Measurements from ENCODE around the gene BORCS5. TPM values are rescaled to one million over a fixed set of nuclear protein-coding genes. Genes with fewer than 3 reads are reported as not detected.
"Not testable (repeated sequence)": the region's sequence is repeated elsewhere in the genome, so short reads cannot be mapped to it uniquely, and the experiment has no call there.

Gene BORCS5
- total RNA-seq, 1 donor from 2014 or later: 4.0 TPM

GRCh38 chr12:12482959-12483358, 126.1 kb downstream of the BORCS5 start:
- DNase-seq (ENCODE audit: low read depth in 2 of 2): no peak

- DNase-seq (ENCODE audit: low read depth in 2 of 2): no peak
These were observed 126.6 kb downstream of the BORCS5 start for GRCh38 chr12:12483438-12483837.

DNA sequence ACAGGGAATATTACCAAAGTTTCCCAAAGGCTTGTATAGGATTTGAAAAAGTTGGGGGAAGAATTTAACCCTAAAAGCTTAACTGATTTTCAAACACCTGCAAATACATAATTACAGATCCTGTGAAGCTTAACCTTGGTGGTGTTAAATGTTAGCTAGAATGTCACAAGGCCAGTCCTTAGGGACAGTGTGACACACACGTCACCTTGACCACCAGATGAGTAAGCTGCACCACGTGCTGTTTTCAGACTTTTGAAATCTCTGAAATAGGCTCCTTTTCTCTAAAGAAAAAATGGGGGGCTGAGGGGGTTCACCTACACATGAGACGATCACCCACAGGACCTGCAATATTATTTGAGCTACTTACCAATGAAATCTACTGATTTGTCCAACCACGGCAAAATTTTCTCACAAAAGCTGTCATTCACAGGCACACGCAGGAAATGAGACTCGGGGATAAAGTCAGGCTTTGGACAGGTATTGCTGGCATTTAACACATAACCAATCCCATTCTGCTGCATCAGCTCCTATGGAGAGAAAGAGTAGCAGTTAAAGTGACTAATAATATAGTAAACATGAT, 129.9 kb downstream of the BORCS5 start:
- no peak for DNase-seq (ENCODE audit: low read depth in 2 of 2)

- no peak for DNase-seq (ENCODE audit: low read depth in 2 of 2)
These were observed 130.6 kb downstream of the BORCS5 start for GRCh38 chr12:12487490-12487889.

DNA sequence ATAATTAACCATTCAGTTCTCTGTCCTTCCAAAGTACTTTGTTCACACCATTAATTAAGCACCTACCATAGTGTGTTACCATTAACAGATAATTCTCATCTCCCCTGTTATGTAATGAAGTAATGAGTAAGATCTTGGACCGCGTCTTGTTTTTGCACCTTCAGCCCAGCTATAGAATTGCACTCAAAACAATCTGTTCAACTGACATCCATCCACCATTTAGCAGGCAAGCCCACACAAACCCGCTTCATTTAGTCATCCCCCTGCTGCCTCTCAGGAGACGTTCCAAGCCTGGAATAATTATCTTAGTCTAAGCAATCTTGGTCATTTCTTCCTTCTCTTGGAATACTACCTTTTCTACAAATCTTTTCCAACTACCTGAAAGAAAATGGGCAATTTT, 131.4 kb downstream of the BORCS5 start:
- DNase-seq (ENCODE audit: low read depth in 2 of 2): no peak

DNA sequence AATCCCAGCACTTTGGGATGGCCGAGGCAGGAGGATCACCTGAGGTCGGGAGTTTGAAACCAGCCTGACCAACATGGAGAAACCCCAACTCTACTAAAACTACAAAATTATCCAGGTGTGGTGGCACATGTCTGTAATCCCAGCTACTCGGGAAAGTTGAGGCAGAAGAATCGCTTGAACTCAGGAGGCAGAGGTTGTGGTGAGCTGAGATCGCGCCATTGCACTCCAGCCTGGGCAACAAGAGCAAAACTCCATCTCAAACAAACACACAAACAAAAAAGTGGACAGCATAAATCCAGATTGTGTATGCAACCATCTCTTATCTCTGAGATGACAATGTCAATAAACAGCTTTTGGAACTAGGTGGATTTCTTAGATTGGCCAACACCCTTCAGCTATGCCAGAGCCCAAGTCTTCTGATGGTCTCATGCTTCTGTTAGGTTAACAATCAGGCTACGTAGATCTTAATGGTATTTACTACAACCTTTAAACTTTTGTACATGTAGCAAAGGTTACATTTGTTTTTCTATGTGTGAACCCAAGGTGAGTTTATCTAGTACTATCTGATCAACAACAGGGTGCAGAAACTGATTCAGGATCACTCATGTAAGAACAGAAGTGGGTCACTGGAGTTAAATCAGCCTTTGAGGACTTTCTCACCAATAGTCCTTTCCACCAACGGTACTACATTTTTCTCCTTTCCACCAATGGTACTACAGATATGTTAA, 132.1 kb downstream of the BORCS5 start:
- no peak for DNase-seq (ENCODE audit: low read depth in 2 of 2)

DNA sequence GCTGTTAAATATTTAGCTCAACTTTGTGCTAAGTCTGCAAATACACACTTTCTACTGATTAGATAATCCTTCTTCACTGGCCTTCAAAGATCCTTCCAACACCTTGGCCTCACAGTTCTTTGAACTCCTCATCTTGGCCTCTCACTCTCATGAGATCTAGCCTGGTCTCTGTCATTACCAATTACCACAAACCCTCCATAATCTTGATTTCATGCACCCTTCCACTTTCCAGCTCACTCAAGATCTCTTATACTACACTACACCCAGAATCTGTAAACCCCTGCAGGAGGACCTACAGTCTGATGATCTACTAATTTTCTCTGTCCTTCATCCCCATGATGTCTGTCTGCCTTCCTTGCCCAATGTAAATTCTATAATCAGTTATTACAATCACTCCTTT, 134.7 kb downstream of the BORCS5 start:
- DNase-seq (ENCODE audit: low read depth in 2 of 2): no peak

DNA sequence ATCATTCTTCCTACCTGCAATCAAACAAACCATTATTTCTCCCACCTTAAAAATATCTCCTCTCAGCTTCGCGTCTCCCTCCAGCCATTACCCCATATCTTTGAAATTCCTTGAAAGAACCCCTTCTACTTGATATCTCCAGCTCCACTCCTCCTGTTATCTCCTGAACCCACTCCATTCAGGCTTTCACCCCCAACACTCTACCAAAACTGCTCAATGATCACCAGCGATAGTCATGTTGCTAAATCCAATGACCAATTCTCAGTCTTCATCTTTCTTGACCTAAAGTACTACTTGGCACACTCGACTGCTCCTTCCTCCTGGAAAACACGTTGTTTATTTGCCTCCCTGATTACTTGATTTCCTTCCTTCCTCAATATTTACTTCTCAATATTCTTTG, 135.7 kb downstream of the BORCS5 start:
- DNase-seq (ENCODE audit: low read depth in 2 of 2): no peak

DNA sequence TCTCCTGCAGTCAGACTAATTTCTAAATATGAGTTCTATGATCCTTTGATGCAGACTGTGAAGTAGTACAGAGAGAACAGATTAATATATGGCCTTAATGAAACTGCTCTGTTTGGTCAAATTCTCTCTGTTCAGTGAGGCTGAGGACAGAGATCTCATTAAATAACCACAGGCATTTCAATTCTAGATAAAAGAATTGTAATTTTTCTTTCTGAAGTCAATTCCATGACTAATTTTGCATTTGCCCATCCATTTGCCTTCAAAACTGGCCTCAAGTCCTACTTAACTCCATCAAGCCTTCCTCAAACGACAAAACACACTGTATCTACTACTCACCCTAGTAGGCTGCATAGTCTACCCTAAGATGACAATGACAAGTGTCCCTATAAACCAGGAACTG, 138.7 kb downstream of the BORCS5 start:
- DNase-seq (ENCODE audit: low read depth in 2 of 2): no peak

DNA sequence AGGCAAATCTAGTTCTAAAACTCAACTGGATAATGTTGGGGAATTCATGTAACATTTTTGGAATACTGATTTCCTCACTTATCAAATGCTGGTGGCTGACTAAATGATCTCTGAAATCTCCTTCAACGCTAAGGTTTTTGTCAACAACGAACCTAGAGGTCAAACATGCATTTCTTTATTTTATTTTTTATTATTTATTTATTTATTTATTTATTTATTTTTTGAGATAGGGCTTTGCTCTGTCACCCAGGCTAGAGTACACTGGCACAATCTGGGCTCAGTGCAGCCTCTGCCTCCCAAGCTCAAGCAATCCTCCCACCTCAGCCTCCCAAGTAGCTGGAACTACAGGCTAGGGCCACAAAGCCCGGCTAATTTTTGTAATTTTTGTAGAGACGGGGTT, 141.3 kb downstream of the BORCS5 start:
- DNase-seq (ENCODE audit: low read depth in 2 of 2): no peak

DNA sequence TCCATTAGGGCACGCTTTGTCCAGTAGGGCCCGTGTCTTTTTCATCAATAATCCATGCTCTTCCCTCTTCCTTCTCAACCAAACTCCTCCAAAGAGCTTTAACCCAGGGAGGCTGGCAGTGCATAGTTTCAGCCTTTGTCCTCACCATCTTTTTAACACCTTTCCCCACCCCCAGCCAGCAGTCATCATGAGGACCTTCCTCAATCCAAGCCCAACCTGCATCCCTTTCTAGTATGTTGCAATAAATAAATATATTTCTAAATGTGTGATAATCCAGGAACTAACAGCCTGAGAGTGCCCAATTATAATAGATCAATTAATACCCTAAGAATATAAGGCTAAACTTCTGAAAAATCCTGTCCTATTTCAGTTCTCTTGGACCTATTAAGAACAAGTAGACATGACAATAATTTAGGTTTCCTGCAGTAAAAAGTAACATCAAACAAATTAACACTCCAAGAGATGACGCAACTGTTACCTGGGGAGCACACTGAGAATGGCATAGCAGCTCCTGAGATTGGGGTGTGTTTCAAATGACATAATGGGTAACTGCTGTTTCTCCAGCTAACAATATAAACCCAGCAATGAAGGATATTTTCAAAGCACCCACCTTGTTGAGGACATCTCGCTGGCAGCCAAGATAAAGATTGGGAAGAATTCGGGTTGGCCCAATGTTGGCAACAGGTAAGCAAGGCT, 143.2 kb downstream of the BORCS5 start:
- no peak for DNase-seq (ENCODE audit: low read depth in 2 of 2)

DNA sequence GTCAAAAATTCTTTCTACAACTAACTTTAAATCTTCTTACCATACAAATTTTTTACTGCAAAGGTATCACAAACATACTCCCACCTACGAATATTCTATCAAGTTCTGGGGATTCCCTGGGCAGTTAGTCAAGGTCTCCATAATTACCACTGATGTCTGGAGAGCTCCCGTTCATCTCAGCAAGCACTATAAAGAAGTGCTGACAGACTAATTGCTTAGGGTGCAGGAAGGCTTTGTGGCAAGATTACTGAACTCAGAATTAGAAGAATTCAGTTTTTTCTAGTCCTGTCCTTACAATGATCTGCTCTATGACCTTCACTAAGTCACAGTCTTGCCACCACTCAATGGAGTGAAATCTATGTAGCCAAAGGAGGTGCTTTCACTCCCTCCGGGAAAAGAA, 144.2 kb downstream of the BORCS5 start:
- no peak for DNase-seq (ENCODE audit: low read depth in 2 of 2)

DNA sequence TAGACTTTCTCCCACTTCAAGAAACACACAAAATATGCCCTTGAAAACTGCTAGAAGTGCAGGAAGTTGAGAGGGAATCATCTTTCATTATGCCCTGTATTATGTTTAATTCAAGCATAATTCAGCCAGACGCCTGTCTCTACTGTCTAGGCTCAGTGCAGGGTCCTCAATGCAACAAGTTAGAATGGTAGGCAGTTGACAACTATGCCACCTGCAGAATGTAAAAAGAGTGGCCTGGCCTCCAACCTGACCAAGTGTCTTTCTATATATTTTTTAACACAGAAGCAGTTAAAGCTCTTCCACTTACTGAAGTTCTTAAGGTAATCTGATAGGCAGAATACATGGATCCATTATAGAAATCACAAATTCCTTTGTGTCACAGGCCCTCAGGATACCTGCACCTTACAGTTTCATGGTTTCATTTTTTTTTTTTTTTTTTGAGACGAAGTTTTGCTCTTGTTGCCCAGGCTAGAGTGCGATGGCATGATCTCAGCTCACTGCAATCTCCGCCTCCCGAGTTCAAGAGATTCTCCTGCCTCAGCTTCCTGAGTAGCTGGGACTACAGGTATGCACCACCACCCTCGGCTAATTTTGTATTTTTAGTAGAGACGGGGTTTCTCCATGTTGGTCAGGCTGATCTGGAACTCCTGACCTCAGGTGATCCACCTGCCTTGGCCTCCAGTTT, 145.4 kb downstream of the BORCS5 start:
- DNase-seq (ENCODE audit: low read depth in 2 of 2): not testable (repeated sequence)

DNA sequence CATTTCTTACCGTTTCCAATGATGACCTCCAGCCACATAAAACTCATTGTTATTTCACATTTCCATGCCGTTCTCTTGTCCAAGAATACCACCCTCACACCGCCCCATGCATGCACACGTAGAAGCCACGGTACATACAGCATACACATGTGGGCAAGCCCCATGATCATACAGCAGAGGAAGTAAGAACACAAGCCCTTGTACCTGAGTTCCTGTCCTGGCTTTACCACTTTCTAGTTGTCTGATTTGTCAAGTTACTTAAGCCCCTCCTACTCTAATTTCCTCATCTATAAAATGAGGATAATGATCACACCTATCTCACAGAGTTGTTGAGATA, 145.9 kb downstream of the BORCS5 start:
- DNase-seq (ENCODE audit: low read depth in 2 of 2): no peak

GRCh38 chr12:12503384-12504078, 146.7 kb downstream of the BORCS5 start:
- DNase-seq (ENCODE audit: low read depth in 2 of 2): no peak

DNA sequence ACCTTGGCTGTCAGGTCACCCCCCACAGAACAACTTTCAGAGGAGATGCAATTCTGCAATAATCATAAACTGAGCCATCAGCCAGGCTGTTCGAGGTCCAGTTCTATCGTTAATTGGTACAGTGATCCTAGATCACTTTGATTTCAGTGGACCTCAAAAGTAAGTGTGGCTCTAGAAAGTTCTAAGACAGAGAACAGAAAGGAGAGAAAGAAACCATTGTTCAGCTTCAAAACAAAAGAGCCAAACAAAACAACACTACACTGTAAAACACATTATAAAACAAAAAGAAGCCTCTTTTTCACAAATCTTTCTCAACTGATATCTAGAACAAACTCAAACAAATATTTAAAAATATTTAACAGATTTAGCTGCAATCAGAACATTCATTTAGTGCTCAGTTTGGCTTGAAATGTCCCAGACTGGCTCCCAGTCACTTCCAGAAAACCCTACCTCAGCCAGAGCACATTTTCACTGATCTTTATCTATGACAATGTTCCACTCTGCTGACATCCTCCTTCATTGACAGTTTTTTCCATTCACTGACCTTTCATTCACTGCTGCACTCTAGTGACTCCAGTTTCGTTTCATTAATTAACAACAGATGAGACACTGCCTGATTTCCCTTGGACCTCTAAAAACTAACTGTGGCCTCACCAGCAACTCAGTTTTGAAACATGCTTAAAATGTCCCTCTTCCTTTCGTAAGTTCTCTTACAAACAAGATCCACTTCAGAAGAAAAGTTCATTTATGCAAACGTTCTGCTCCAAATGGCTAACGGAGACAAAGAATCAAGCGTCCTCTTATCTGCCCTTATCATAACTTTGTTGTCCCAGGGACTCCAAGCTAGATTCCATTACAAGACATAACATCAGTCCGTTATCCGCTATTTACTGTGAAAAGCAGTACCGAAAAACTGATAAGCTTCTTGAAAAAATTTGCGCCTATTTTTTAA, 148.9 kb downstream of the BORCS5 start:
- DNase-seq (ENCODE audit: low read depth in 2 of 2): peak; percentile 70 to 92

DNA sequence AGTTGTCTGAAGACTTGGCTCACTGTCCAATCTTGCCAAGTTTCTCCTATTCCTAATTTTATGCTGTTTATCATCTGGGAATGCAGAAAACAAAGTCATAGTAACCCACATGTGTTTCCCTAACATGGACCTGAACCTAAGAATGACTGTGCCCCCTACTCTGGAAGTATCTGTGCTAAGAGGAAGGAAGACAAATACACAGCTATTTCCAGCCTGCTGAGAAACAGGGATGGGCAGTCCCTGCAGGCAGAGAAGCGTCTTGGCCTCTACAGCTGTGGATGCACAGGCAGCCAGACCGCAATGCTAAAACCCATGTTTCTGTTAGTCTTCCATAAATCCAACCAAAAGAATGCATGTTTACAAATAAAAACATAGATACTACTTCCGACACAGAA, 149.6 kb downstream of the BORCS5 start:
- DNase-seq (ENCODE audit: low read depth in 2 of 2): peak; percentile 6 to 59

DNA sequence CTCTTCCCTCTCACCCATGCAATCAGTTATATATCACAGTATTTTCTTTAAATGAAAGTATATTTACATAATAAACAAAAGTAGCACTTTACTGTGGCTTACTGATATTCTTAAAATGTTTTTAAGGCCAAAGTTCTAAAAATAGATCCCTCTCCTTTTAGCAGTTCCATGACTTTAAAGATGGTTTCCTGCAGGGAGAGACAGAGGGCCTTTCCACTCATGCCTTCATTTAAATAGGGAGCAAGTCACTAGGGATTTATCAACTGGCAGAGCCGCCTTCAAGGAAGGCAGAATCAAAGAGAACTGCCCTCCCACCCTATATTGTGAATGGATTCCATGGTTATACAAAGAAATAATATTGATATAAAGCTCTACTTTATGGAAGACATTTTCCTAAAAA, 150.2 kb downstream of the BORCS5 start:
- no peak for DNase-seq (ENCODE audit: low read depth in 2 of 2)

DNA sequence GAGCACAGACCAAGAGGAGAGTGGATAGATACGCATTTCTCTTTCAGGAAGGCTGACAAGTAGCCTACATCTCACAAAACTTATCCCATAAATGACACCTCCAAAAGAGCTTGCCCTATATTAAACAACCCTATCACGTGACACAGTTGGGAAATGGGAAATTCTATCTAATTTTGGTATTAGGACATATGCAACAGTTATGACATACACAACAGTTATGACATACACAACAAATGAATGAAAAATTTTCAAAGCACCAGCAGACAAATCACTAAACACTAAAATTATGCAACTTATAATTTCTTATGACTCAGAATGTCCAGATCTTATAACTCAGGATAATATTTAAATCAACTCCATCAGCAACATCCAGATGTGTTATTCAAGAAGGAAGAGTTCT, 151.7 kb downstream of the BORCS5 start:
- DNase-seq (ENCODE audit: low read depth in 2 of 2): no peak

DNA sequence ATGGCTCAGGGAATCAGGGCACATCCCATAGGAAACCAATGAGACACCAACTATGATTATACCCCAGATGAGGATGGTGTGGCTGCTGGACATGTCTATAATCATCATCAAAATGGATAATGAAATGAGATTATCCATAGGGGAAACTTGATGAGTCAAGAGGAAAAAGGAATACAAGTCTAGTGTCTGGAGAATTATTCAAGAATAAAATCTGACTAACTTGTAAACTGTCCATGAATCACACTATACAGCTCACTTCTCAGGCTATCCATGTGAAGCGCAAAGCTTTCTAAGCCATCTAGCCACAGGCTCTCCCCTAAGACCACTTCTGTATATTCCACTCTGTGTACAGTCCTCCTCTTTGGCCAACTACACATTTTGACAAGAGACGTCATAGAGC, 153.3 kb downstream of the BORCS5 start:
- peak in 1 of 2 donors; percentile 82 for DNase-seq (ENCODE audit: low read depth in 2 of 2)

GRCh38 chr12:12510551-12510950, 153.7 kb downstream of the BORCS5 start:
- no peak for DNase-seq (ENCODE audit: low read depth in 2 of 2)

All from lung microvascular endothelial cell (primary cell).